ENCODE results near the gene PIEZO2. TPM values are rescaled to one million over a fixed set of nuclear protein-coding genes. Genes with fewer than 3 reads are reported as not detected.

Gene PIEZO2
- total and polyA plus RNA-seq, 2 donors (not counting 1 experiment from before 2014, with no cell fraction given): not detected

GRCh38 chr18:11071300-11071699 is 78.1 kb downstream of the PIEZO2 start:
- ATAC-seq (ENCODE audit: low read depth) (no peak), DNase-seq (no peak)
- H3K9me3 ChIP-seq (ENCODE audit: control extremely low read depth in 1 of 3, control insufficient read depth in 2 of 3, insufficient read depth in 1 of 3, low read length in 2 of 3): peaks cover 0 to 7% (median 2%) of the 10 kb centered on the region in 3 donors
- POLR2A ChIA-PET: no interaction called here
- no peaks in the 10 kb centered on the region for H3K36me3 ChIP-seq (replicated peaks in 1 of 2; ENCODE audit: control extremely low read depth in 1 of 2, control insufficient read depth in 1 of 2, extremely low read depth in 1 of 2, insufficient read depth in 2 of 2, low read length in 1 of 2)
- H3K9ac ChIP-seq (ENCODE audit: low read length): no peak overlapping the region
- no peaks in the 10 kb centered on the region for H4K20me1 ChIP-seq (ENCODE audit: control insufficient read depth, insufficient read depth, low read length, poor library complexity, severe bottlenecking)
- WGBS (ENCODE audit: insufficient coverage): 90% methylated on average over 4 of the region's 4 CpGs
- no peak overlapping the region for H2AFZ ChIP-seq (ENCODE audit: insufficient read depth, low read depth, low read length, poor library complexity, severe bottlenecking)
- H3K4me3 ChIP-seq (ENCODE audit: control extremely low read depth in 1 of 5, extremely low read depth in 1 of 5, insufficient read depth in 1 of 5, low read depth in 2 of 5, low read length in 4 of 5): no peak overlapping the region
- Mint-ChIP-seq H3K9me3 (ENCODE audit: insufficient read depth) (no peaks in the 10 kb centered on the region), H3K4me3 (no peak overlapping the region), H3K27ac (no peak overlapping the region), H3K27me3 (no peaks in the 10 kb centered on the region), H3K4me1 (no peaks in the 10 kb centered on the region)
- intact Hi-C loops (cut with micrococcal nuclease): no loop called here
- no peaks in the 10 kb centered on the region for H3K27me3 ChIP-seq (replicated peaks in 1 of 4; ENCODE audit: control extremely low read depth in 1 of 4, control insufficient read depth in 3 of 4, insufficient read depth in 4 of 4, low read length in 3 of 4)
- H3K4me1 ChIP-seq (ENCODE audit: control insufficient read depth in 2 of 2, insufficient read depth in 2 of 2, low read length in 2 of 2): no peaks in the 10 kb centered on the region
- no peak overlapping the region for H3K27ac ChIP-seq (ENCODE audit: low read length in 2 of 2)
- no peak overlapping the region for H3K4me2 ChIP-seq (replicated peaks; ENCODE audit: low read depth, low read length, poor library complexity, severe bottlenecking)
- TF ChIP-seq CTCF (IDR thresholded peaks at IDR 0.05) (no peak), EZH2 (IDR thresholded peaks at IDR 0.05; ENCODE audit: borderline replicate concordance, insufficient read depth, low read depth, low read length, poor library complexity, severe bottlenecking) (no peak)
- CTCF ChIA-PET: no interaction called here
- no peaks in the 10 kb centered on the region for H3K79me2 ChIP-seq (ENCODE audit: control insufficient read depth, insufficient read depth, low read length)

DNA sequence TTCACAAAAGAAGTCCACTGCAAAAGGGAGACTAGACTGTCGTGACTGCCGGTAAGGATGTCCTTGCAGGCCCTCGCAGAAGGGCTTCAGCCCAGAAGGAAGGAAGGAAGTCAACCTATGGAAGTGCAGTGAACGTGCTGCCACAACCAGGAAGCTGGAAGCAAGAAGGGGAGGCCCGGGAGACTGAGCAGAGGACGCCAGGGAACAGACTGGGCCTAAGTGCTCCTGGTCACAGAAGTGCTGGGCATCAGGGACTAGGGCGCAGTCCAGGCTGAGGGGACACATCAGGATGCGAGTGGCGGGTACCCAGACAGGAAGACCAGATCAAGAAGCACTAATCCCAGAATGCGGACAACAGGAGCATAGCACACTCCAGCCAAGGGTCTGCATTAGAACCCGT is 78.8 kb downstream of the PIEZO2 start:
- H3K9me3 ChIP-seq (ENCODE audit: control extremely low read depth in 1 of 3, control insufficient read depth in 2 of 3, insufficient read depth in 1 of 3, low read length in 2 of 3): peaks cover 0 to 7% (median 4%) of the 10 kb centered on the region in 3 donors
- DNase-seq: no peak
- Mint-ChIP-seq H3K27me3 (no peaks in the 10 kb centered on the region), H3K4me1 (no peaks in the 10 kb centered on the region), H3K27ac (no peak overlapping the region), H3K4me3 (no peak overlapping the region), H3K9me3 (ENCODE audit: insufficient read depth) (no peaks in the 10 kb centered on the region)
- H3K4me1 ChIP-seq (ENCODE audit: control insufficient read depth in 2 of 2, insufficient read depth in 2 of 2, low read length in 2 of 2): no peaks in the 10 kb centered on the region
- H3K9ac ChIP-seq (ENCODE audit: low read length): no peak overlapping the region
- intact Hi-C loops (cut with micrococcal nuclease): no loop called here
- H3K4me3 ChIP-seq (ENCODE audit: control extremely low read depth in 1 of 5, extremely low read depth in 1 of 5, insufficient read depth in 1 of 5, low read depth in 2 of 5, low read length in 4 of 5): no peak overlapping the region
- H3K79me2 ChIP-seq (ENCODE audit: control insufficient read depth, insufficient read depth, low read length): no peaks in the 10 kb centered on the region
- no peak overlapping the region for H3K4me2 ChIP-seq (replicated peaks; ENCODE audit: low read depth, low read length, poor library complexity, severe bottlenecking)
- 82% methylated on average over 10 of the region's 11 CpGs for WGBS (ENCODE audit: insufficient coverage)
- no peaks in the 10 kb centered on the region for H3K36me3 ChIP-seq (replicated peaks in 1 of 2; ENCODE audit: control extremely low read depth in 1 of 2, control insufficient read depth in 1 of 2, extremely low read depth in 1 of 2, insufficient read depth in 2 of 2, low read length in 1 of 2)
- H3K27me3 ChIP-seq (replicated peaks in 1 of 4; ENCODE audit: control extremely low read depth in 1 of 4, control insufficient read depth in 3 of 4, insufficient read depth in 4 of 4, low read length in 3 of 4): no peaks in the 10 kb centered on the region
- TF ChIP-seq CTCF (IDR thresholded peaks at IDR 0.05) (no peak), EZH2 (IDR thresholded peaks at IDR 0.05; ENCODE audit: borderline replicate concordance, insufficient read depth, low read depth, low read length, poor library complexity, severe bottlenecking) (no peak)
- ChIA-PET CTCF (no interaction called here), POLR2A (no interaction called here)
- no peak for ATAC-seq (ENCODE audit: low read depth)
- no peak overlapping the region for H2AFZ ChIP-seq (ENCODE audit: insufficient read depth, low read depth, low read length, poor library complexity, severe bottlenecking)
- no peak overlapping the region for H3K27ac ChIP-seq (ENCODE audit: low read length in 2 of 2)
- H4K20me1 ChIP-seq (ENCODE audit: control insufficient read depth, insufficient read depth, low read length, poor library complexity, severe bottlenecking): no peaks in the 10 kb centered on the region

Measured in B cell (primary cell).